DMS114 treated with DMSO at 0.1 percent for 48 hours (cell line): ENCODE measurements around the gene ID3.

Source experiments
- DNase-seq: peaks from one replicate; lab custom pipeline; 2025; ENCODE audit not compliant: unreplicated experiment; lab: John Stamatoyannopoulos, UW

The ID3 gene

DNA sequence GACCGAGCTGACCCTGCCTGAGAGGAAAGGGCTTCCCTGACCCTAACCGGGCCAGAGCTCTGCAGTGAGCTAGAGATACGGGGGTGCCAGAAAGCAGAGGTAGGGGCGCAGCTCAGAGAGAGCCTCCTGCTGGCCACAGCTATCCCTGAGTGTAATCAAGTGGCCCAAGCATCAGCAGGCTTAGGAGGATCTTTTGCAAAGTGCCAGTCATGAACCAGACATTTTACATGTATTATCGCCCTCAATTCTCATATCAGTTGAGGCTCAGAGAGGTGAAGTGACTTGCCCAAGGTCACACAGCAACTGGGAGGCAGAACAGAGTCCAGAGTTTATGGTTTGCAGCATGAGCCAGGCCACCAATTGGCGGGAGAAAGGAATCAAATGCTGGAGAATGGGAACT is 7.0 kb upstream of the ID3 start:
- no peak for DNase-seq

- no peak for DNase-seq
These were observed 6.5 kb upstream of the ID3 start for GRCh38 chr1:23565776-23566175.

DNA sequence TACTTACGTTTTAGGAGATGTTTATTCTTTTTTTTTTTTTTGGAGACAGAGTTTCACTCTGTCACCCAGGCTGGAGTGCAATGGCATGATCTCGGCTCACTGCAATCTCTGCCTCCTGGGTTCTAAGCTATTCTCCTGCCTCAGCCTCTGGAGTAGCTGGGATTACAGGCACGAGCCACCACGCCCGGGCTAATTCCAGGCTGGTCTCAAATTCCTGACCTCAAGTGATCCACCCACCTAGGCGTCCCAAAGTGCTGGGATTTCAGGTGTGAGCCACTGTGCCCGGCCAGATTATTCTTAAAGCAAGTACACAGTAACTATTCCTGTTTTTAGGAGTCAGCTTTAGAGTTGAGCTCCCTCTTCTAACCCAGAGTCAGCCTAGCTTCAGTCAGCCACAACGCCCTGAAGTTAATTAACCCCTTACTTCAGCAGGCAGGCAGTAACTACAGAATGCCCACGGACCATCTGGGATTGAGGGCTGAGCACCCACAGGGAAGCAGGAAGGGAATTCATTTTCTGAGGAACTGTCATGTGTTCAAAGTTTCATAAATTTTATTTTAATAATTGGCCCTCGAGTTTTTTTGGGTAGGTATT is 5.3 kb upstream of the ID3 start:
- DNase-seq, result no peak

DNA sequence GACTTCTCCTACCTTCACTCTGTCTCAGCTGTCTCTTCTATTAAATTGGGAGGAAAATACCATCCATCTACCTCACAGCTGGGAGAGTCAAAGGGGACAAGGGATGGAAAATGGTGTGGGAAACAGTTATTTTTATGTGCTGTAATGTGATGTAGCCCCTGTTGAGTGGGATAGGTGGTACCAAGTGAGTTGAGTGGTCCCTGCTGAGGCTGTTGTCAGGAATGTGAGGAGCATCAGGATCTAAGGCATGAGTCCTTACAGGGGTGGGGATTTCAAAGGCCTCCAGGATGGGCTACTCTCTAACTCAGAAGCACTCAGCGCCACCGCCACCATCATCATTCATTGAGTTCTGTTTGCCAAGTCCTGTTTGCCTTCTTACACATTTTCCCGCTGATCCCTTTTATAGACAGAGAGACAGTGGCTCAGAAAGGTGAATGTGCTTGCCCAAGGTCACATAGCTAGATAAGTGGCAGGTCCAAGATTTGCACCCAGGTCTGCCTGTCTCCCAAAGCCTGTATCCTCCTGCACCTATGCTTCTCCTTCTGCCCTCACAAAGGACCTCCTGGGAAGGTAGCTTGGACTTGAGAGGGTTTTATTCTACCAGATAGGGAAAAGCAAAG is 4.6 kb upstream of the ID3 start:
- DNase-seq, result no peak

DNA sequence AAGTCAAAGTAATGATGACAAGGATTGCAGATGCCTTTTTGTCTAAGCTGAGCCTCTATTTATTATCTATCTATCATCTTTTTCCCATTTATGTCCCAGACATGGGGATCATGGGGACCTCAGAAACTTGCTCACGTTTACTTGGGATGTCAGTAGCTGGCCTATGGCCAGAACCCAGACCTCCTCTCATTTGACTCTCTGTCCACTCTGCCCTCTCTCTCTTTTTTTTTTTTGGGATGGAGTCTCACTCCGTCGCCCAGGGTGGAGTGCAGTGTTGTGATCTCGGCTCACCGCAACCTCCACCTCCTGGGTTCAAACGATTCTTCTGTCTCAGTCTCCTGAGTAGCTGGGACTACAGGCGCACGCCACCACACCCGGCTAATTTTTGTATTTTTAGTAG is 3.7 kb upstream of the ID3 start:
- DNase-seq, result no peak

DNA sequence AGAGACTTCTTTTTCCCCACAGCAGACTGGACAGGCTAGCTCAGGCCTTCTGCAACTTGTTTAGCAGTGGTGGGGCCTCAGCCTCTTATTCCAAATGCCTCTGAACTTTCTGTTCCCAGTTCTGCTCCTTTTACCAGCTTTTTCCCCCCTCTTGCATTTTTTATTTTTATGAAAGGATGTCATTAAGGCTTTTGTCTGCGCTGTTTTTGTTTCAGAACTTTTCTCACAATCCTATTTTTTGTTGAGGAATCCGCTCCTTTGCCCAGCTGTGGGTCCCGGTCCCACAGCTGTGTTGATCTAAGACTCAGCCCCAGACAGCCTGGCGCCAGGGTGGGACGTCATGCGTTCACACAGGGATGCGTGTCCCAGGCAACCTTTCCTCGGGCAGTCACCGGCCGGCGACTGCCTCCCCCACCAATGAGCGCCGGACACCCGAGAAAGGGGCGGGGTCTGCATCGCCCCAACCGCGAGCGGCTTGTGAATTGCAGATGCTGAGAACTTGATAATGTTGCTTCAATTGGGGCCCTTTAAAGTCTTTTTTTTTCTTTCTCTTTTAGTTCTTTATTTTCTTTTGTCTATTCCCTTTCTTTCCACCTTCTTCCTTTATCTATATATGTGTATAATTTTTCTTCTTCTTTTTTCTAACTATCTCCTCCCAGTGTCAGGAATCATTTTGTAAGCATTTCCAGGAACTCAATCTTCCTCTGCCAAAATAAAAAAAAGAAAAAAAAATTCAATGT is 3.0 kb upstream of the ID3 start:
- DNase-seq, result peak; percentile 89

GRCh38 chr1:23561813-23562100 is 2.5 kb upstream of the ID3 start:
- no peak for DNase-seq

- DNase-seq, result no peak
These were observed 1.9 kb upstream of the ID3 start for GRCh38 chr1:23561076-23561812.

DNA sequence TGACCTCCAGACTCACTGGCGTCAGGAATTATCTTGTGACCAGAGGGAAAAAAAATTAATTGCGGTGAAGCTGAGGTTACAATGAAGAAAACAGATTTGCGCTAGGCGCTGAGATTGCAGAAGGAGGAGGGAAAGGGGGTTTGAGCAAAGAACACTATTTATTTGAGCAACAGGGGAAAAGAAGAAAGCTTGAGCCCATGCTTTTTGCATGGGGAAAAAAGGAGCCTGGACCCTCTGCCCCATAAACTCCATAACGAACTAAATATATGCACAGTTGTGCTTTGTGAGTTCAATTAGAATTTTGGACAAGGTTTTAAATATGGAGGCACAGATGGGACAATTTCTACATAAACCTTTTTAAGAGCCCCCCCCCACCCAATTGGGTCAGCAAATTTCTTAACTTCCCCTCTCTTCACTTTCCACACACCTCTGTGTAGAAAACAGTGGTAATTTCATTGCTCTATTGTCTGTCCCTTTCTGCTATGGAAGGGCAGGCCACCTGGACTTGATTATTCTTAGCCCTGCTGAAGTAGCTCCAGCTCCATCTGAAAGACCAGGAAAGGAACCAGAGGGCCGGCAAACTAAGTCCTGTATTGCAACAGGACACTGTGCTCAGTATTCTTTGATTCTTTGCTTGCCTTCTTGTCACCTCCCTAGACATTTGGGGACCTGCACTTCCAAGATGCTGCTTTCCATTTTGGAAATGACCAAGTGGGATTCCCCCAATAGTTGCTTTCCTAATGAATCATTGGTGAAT is 862 bp upstream of the ID3 start:
- no peak for DNase-seq

- no peak for DNase-seq
These were observed 497 bp downstream of the ID3 start for GRCh38 chr1:23558872-23559135.

- DNase-seq, result no peak
These were observed 995 bp downstream of the ID3 start for GRCh38 chr1:23558140-23558871.

DNA sequence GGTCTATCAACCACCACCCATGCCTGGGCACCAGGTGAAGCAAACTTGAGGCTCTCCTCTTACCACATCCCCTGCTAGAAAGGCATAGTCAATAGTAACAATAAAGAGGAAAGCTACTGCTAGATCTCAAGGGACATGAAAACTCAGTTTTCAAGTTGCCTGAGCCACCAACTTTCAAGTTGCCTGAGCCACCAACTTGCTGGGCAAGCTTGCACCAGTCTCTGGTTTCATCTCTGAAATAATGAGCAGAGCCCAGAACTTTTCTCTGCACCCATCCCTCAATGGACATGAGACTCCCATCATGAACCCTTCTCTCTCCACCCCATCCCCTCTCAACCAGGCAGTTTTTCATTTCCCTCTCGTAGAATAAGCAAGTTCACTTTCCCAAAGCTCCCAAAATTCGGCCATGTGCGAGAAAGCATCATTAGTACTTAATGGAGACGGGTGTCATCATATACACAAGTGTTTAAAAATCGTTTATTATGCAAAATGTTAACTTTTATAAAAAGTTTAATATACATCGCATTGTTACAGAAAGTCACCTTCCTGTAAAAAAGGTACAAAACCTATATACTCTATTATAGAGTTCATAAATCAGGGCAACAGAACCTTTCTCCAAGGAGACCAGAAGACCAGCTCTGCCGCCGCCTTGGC is 1.7 kb downstream of the ID3 start:
- DNase-seq, result no peak

DNA sequence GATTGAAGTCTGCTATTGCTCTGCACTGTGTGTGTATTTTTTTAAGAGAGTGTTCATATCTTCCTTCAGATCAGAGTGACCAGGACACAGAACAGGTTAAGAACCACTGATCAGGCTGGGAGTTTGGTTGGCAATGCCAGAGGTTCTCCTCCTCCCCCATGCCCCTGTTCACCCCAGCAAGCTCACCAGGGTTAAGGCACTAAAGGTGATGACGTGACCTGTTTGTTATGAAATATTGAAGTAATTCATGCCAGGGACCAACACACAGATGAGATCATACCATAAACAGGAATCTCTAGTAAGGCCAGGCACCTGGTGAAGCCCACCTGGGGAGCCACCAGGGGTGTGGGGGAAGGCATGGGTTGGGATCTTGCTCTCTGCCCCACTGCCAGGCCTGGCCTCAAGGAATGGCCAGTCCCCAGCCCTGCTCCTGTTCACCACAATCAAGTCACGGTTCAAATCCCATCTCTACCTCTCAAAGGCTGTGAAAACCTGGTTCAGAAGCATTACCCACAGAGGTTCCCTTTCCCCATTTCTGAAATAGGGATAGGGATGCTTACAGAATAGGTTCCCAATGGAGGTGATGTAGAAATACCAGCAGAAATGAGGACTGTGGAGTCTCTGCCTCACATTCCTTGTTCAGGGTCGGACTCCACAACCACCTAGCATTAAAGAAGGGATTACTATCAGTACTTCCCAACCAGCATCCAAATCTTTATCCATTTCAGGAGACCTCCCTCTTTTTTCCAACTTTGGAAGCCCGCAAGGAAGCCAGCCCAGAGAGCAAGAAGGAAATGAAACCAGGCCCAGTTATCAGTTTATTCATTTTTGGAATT is 2.4 kb downstream of the ID3 start:
- no peak for DNase-seq

GRCh38 chr1:23555986-23556634 is 3.2 kb downstream of the ID3 start:
- DNase-seq, result no peak

GRCh38 chr1:23555270-23555985 is 3.9 kb downstream of the ID3 start:
- no peak for DNase-seq

DNA sequence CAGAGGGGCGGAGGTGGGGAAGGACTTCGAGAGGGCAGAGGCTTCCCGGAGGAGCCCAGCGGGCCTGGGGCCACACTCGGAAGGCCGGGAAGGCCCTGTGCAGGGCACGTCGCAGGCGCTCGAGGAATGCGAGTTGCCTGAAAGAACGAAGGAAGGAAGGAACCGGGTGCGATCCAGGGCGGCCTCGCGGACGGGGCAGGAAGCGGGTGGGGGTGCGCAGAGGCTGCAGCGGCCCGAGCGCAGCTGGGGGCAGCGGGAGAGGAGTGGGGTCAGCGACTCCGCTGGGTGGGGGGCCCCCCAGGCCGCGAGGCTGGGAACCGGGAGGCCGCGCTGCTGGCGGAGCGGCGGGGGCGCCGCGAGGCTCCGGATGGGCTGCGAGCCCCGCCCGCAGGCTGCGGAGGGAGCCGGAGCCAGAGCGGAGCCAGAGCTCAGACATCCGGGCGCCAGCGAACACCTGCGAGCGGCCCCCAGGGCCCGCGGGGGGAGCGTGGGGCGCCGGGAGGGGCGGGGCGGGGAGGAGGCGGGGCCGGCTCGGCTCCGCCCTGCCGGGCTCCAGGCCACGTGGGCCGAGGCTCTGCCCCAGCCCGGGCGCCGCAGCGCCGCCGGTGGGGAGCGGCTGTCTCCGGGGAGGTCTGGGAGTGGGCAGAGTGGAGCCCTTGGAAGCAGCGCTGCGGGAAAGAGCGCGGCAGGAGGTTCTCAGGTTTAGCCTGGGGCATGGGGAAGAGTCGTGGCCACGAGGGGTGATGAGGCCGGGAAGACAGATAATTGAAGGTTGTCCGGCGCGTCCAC is 4.6 kb downstream of the ID3 start:
- DNase-seq, result peak; percentile 63

GRCh38 chr1:23554127-23554480 is 5.2 kb downstream of the ID3 start:
- no peak for DNase-seq
